GM18907 (cell line): ENCODE measurements around the gene TBCC.
A peak's percentile ranks its signal among the peaks of the same experiment; 100 is the strongest.

ENCODE experiments used
- ATAC-seq: cut with Tn5 transposase; IDR thresholded peaks from one replicate; pipeline ENCODE4 v1.9.1; 2021; ENCODE audit warnings: mild to moderate bottlenecking, moderate library complexity; ENCODE audit not compliant: unreplicated experiment

The TBCC gene

GRCh38 chr6:42745640-42746462 is at the start of gene TBCC:
Gene TBCC (minus strand): TSS chr6:42746103. CDS start chr6:42746073, 30 bp downstream.
- ATAC-seq, result peak; percentile 70

DNA sequence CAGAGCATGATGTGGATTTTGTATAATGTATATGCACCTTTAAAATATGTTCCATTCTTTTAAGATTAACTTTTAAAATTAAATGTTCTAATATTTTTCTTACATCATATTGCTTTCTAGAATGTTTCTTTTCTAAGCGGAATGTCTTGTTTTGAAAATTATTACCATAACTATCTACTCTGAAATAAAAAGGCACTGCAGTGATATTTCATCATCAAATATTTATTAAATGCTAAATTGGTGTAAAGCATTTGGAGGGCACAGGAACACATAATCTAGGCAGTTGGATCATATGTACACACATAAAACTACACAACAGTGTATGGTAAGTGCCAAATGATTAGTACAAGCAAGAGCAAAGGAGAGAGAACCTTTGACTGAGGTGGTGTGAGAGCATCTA is 49.7 kb upstream of the TBCC start:
- ATAC-seq, result no peak

GRCh38 chr6:42791706-42792320 is 45.9 kb upstream of the TBCC start:
- no peak for ATAC-seq

DNA sequence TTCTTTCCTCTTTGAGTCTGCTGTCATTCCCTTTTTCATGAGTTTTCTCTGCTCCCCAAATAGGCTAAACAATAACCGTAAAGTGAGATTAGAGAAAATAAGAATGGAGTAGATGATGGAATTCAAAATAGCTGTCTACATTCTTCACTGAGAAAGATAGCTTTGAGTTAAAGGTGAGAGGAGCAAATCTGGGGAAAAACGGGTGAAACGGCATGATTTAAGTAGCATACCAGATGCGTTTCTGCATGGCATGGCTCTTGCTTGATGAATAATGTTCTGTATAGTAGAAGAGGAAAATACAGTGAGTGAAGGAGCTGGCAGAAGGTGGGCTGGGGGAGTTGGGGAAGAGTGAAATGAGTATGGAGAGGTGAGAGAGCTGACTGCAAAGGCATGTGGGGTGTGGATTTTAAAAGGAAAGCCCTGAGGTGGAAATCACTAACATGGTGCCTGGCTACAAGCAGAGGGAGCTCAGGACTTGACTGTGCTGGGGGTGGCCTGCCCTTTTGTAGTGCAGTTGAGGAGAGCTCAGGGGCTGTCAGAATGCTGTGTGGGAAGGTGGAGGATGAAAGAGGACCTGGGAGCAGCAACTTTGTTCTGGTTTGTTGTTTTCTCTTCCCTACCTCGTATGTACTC is 44.8 kb upstream of the TBCC start:
- ATAC-seq, result no peak

- no peak for ATAC-seq
Observed at GRCh38 chr6:42788671-42789070, 42.8 kb upstream of the TBCC start.

GRCh38 chr6:42787063-42787472 is 41.2 kb upstream of the TBCC start:
- no peak for ATAC-seq

DNA sequence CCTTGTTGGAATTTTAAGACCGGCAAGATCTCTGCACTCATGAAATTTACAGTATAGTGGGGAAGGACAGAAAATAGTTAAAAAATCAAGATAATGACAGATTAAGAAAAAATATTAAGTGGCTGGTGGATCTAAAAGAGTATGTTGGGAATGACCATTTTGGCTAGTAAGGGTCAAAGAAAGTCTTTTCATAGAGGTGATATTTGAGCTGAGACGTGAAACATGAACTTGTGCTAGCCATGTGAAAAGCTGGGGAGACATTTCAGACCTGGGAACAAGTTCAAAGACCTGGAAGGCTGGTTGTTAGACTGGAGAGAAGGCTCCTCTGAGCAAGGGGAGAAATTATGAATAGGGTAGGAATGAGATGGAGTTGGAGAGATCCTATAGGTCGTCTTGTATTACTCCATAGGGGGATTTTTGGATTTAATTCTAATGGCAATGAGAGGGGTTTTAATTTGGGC is 40.7 kb upstream of the TBCC start:
- ATAC-seq, result no peak

- ATAC-seq, result no peak
Observed at GRCh38 chr6:42784717-42785498, 39.0 kb upstream of the TBCC start.

DNA sequence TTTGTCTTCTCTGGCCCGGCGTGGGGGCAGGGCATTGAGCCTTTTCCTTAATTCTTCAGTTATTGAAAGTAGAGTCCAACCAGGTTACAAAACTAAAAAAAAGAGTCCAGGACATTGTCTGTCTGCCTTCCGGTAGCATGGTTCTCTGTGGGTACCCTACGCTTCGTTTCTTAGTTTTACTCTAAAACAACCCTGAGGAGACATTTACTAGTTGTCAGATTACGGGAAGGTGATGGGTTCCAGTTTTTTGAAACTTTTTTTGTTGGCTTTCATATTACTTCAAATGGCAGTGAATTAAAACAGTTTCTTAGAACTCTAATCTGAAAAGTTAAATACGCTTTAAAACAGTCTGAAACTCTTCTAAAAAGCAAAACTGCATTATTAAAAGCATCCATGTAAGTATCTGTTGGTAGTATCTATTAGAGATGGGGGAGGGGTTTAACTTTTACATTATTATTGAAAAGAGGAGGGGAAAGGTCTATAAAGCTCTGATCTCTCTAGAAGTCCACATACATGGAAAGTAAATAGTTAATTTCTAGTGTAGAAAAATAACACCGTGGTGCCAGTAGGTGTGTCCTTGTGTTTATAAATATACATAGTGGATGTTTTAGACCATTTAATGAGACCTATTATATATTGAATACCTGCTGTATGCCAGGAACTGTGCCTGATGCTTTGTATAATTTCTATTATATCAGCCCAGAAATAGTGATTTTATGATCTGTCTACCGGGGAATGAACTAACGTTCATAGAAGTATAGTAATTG is 38.2 kb upstream of the TBCC start:
- ATAC-seq, result no peak

DNA sequence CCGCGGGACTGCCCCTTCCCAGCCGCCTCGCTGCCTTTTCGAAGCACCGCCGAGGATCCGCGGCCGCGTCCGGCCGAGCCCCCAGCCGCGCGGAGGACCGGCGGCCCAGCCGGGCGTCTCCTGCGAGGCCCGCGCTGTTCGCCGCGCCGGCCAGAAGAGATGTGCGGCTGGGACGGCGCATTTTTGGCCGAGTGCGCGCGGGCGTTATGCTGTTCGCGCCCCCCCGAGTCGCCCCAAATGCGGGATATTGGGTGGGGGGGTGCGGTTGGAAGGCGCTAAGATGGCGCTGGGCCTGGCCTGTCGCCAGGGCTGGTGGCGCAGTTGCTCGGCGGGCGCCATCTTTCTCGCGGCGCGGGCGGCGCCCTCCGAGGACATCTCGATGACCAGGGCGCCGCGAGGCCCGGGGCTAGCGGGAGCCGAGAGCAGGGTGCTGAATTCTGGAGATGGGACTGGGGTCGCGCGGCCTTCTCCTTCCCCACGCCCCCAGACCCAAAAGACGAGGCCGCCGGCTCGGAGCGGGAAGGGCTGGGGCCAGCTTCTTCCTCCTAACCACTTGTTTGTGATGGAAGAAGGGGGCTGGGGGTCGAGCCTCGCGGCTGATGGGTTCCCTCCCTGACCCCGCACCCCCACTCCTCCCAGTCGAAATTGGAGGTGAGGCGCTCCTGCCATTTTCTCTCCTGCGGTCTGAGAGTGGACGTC is 37.4 kb upstream of the TBCC start:
- ATAC-seq, result peak; percentile 47

GRCh38 chr6:42782689-42783176 is 36.8 kb upstream of the TBCC start:
- ATAC-seq, result peak; percentile 5

GRCh38 chr6:42781796-42782688 is 36.1 kb upstream of the TBCC start, which contains the start of gene BICRAL:
Gene BICRAL (plus strand): TSS chr6:42782052. CDS start chr6:42822023, 39,971 bp downstream.
- no peak for ATAC-seq

DNA sequence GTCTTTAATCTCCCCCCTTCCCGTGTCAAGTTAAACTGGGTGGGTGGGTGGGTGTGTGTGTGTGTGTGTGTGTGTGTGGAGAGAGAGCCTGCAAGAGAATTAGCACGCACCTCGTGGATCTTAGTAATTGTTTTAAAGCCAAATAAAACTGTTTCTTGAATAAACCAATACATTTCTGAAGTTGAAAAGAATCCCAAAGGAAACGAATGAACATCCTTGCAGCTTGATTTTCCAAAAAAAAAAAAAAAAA is 35.6 kb upstream of the TBCC start:
- ATAC-seq, result no peak

DNA sequence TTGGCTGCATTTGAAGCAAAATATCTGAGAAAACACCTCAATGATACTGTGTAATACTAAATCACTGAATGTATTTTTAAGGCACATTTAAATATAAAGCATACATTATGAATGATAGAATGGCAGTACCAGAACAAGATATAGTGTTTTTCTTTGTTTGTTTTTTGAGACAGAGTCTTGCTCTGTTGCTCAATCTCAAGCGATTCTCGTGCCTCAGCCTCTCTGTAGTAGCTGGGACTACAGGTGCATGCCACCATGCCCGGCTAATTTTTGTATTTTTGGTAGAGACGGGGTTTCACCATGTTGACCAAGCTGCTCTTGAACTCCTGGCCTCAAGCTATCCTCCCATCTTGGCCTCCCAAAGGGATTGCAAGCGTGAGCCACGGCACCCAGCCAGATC is 33.6 kb upstream of the TBCC start:
- no peak for ATAC-seq

- no peak for ATAC-seq
Observed at GRCh38 chr6:42778122-42778521, 32.2 kb upstream of the TBCC start.

DNA sequence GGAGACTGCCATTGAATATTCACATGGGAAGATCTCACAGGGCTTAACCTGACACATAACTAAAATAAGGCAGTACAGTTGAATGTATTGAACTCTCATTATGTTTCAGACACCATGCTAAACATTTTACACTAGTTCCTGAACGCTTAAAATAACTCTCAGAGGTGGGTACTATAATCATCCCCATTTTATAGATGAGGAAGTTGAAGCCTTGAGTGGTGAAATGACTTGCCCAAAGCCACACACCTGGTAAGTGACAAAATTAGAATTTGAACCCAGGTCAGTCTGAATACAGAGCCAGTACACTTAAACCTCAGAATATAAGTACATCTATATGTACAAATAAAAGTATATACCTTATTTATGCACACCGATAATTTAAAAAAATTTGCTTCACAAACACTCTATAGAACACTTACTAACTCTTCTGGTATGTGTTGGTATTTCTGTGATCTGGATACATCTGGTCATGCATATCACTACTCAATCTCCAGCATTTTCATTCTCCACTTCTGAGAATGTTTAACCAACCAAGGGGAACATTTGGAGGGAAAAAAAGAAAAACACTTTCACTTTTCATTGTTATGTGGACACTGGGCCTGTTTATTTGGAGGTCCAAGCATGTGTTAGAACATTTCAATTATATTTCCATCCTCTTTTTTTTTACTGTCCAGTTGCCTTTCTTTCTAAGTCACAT is 31.4 kb upstream of the TBCC start:
- ATAC-seq, result no peak

DNA sequence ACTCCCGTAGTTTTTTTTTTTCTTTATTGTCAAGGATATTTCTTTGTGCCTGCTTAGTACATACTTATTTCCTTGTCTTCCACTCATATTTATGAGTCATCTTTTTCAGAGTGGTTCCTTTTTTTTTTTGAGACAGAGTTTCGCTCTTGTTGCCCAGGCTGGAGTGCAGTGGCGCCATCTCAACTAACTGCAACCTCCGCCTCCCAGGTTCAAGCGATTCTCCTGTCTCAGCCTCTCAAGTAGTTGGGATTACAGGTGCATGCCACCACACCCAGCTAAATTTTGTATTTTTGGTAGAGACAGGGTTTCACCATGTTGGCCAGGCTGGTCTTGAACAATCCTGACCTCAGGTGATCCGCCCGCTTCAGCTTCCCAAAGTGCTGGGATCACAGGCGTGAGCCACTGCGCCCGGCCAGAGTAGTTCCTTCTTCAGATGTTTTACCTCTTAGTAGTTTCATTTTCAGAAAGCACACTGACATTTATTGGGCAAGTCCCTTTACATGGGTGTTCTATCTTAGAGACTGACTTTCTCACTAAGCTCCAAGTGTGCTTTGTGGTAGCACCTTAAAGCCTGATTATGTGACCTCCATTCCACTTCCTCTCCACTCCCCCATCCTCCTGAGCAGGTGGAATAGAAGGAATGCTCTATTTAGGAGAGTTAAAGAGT is 29.1 kb upstream of the TBCC start:
- peak; percentile 36 for ATAC-seq

DNA sequence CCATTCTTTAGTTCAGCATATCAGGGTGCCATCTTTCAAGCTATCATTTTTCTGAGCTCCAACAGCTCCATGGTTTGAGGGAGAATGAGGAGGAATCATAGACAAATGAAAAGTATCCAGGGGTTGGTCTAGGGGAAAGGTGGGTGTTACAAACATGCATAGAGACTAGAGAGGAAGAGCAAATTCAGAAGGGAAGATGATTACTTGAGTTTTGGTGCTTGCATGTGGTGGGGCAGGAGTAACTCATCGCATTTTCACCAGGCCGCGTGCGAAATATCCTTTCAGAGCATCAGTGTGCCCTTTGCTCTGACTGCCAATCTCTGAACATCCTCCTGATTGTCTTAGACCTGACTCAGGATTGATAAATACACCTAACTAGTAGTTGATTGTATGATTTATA is 28.3 kb upstream of the TBCC start:
- ATAC-seq, result no peak
